ENCODE measurements around the gene ATRIP.
"Not testable (repeated sequence)": the region's sequence is repeated elsewhere in the genome, so short reads cannot be mapped to it uniquely, and the experiment has no call there.

Gene ATRIP

DNA sequence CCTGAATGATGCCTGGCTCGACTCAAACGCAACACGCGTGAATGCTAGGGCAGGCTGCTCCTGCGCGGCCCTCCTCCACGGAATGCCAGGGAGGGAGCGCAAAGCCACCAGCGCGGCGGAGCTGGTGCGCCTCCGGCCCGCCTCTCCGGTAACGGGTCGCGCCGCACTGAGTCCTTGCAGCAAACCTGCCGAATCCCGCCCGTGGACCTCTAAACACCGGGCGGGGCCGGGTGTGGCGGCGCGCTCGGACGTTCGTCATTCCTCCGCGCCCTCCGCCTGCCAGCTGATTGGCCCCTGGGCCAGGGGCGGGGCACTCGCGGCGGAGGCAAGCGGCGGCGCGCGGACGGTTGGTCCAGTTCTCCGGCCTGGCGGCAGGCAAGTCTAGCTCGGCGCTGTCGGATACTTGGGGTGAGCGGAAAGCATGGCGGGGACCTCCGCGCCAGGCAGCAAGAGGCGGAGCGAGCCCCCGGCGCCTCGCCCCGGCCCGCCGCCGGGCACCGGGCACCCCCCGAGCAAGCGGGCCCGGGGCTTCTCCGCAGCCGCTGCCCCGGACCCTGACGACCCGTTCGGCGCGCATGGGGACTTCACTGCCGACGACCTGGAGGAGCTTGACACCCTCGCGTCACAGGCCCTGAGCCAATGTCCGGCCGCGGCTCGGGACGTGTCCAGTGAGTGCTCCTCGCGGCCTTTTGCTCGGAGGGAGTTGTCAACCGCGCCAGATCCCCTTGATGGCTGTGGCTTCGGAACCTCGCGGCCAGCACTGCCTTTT is at the start of gene ATRIP:
Gene ATRIP, plus strand, starts transcription at position 313 of the 769 bp plus-strand sequence. Its CDS starts 109 bp downstream, at position 422.
- ChIA-PET CTCF (interaction anchor here (0.9 to 1.0 kb wide), 2 partner anchors 10 to 101 kb away, joined by 3 to 5 read pairs; no protein-coding TSS in a partner anchor), POLR2A (ENCODE audit: low non-redundant PET) (interaction anchor here (0.6 to 1.2 kb wide), 4 partner anchors 16 to 96 kb away, joined by 3 to 6 read pairs (median 4); no protein-coding TSS in a partner anchor)

DNA sequence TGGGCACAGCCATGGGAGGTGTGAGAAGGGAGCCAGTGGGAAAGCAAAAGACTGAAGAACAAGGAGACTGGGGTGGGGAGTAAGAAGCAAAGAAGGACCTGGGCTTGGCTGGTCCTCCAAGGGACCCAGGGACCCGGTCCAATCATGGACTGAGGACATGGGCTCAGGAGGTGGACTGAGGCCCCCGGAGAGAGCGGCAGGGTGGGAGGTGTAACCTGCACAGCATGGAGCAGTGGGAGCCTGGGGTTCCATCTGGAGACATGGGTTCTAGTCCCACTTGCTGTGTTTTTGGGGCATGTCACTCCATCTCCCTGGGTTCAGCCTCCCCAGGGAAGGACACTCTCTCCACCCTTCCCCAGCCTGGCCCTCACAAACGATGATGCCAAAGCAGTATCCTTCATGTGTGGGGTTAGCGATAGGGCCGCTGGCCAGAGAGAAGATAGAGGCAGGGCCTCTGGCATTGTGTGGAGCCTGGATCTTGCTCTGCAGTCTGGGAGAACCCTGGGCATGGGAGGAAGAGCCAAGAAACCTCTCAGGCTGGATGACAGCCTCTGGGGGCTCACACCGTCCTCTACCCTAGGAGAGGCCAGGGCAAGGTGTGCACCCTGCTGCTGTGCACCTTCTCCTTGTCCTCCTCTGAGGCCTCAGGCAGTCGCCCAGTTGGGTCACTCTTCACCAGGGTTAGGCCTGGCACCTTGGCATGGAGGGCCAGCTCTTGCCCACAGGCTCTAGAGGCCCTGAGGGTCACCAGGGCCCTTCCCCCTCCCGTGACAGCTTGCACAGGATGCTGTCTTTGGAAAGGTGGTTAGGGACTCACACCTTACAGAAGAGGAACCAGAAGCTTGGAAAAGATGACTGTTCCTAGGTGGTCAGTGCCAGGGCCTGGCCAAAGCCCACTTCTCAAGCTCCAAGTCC is 48.5 kb upstream of the ATRIP start:
- H3K27ac ChIP-seq: peak overlapping the region; percentile 99
- TF ChIP-seq, protein P1, sequence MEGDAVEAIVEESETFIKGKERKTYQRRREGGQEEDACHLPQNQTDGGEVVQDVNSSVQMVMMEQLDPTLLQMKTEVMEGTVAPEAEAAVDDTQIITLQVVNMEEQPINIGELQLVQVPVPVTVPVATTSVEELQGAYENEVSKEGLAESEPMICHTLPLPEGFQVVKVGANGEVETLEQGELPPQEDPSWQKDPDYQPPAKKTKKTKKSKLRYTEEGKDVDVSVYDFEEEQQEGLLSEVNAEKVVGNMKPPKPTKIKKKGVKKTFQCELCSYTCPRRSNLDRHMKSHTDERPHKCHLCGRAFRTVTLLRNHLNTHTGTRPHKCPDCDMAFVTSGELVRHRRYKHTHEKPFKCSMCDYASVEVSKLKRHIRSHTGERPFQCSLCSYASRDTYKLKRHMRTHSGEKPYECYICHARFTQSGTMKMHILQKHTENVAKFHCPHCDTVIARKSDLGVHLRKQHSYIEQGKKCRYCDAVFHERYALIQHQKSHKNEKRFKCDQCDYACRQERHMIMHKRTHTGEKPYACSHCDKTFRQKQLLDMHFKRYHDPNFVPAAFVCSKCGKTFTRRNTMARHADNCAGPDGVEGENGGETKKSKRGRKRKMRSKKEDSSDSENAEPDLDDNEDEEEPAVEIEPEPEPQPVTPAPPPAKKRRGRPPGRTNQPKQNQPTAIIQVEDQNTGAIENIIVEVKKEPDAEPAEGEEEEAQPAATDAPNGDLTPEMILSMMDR (conservative IDR thresholded peaks at IDR 0.05; ENCODE audit: low read depth): no peak
- no peak for DNase-seq (ENCODE audit: low spot score)
- CTCF ChIA-PET: interaction anchor here (5.9 kb wide), 1 partner anchor 38 kb away, joined by 68 read pairs; no protein-coding TSS in a partner anchor
- POLR2A ChIA-PET (ENCODE audit: low non-redundant PET): no interaction called here

More for the DNA sequence above, at the start of gene ATRIP:
- DNase-seq (ENCODE audit: low spot score): peak; percentile 86
- H3K27ac ChIP-seq: peak within 1 kb of the TSS; percentile 87
- TF ChIP-seq, protein P1 (conservative IDR thresholded peaks at IDR 0.05; ENCODE audit: low read depth): no peak

DNA sequence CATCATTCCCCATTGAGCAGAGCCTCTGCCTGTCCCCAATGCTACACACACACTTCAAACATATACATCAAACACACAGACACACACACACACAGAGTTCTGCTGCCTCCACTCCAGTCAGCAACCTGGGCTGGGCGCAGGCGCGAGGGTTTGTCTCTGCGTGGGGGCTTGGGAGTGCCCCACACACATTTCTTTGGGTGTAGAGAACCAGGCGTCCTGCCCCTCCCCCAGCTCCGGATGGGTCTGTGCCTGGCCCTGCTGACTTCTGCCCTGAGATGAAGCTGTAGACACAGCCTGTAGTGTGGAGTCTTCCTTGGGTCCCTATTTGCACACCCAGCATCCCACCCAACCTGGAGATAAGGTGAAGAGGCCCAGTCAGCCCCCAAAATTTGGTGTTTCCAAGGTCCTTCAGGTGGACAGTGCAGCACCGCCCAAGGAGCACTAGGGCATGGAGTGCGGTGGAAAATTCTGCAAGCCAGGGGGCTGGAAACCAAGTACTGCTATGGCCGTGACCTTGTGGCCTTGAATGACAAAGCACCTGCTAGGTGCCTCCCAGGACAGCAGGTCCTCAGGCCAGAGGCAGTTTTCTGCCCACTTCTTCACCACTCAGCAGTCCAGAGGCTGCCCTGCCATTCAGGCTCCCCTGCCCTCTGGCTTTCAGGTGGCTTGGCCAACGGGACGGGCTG is 47.7 kb upstream of the ATRIP start:
- peak overlapping the region; percentile 99 for H3K27ac ChIP-seq
- CTCF ChIA-PET: interaction anchor here (5.9 kb wide), 1 partner anchor 37 kb away, joined by 68 read pairs; no protein-coding TSS in a partner anchor
- POLR2A ChIA-PET (ENCODE audit: low non-redundant PET): interaction anchor here (1.0 kb wide), 1 partner anchor 37 kb away, joined by 3 read pairs; no protein-coding TSS in a partner anchor
- DNase-seq (ENCODE audit: low spot score): no peak
- TF ChIP-seq, protein P1 (conservative IDR thresholded peaks at IDR 0.05; ENCODE audit: low read depth): no peak

DNA sequence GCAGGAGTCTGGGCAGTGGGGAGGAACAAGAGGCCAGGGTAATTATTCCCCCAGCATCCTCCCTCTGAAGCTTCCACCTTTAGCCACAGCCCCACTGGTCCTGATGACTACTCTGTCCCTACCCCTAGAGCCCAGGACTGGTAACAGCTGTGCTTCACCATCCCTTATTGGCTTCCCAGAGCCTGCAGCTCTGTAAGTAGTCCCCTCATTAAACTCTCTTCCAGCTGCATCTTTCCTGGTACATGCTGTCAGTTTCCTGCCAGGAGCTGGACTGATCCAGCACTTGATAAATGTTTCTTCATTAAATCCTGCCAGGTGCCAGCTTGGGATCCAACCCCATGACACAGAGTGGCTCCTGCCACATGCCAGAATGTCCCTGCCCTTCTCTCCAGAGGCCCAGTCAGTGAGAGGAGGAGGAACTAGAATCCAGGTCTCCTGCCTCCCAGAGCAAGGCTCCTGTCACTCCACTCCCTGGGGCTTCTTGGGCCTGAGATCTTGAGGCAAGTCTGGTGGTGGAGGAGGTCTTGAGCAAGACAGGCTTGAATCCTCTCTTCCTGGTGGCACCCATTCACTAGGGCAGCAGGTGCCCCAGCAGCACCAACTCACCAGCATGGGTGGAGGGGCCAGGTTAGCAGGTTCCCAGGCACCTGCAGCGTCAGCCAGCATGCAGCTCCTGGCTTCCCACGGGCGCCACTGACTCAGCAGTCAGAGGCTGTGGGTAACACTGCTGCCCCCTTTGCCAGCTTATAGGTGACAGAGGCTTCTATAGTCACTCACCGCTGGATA is 47.0 kb upstream of the ATRIP start:
- TF ChIP-seq, protein P1 (conservative IDR thresholded peaks at IDR 0.05; ENCODE audit: low read depth): no peak
- ChIA-PET POLR2A (ENCODE audit: low non-redundant PET) (interaction anchor here (0.5 to 1.0 kb wide), 3 partner anchors 18 to 145 kb away, joined by 3 to 4 read pairs (median 3); no protein-coding TSS in a partner anchor), CTCF (interaction anchor here (0.6 to 5.9 kb wide), 4 partner anchors 37 to 126 kb away, joined by 3 to 68 read pairs (median 4); no protein-coding TSS in a partner anchor)
- peak overlapping the region; percentile 99 for H3K27ac ChIP-seq
- DNase-seq (ENCODE audit: low spot score): no peak

DNA sequence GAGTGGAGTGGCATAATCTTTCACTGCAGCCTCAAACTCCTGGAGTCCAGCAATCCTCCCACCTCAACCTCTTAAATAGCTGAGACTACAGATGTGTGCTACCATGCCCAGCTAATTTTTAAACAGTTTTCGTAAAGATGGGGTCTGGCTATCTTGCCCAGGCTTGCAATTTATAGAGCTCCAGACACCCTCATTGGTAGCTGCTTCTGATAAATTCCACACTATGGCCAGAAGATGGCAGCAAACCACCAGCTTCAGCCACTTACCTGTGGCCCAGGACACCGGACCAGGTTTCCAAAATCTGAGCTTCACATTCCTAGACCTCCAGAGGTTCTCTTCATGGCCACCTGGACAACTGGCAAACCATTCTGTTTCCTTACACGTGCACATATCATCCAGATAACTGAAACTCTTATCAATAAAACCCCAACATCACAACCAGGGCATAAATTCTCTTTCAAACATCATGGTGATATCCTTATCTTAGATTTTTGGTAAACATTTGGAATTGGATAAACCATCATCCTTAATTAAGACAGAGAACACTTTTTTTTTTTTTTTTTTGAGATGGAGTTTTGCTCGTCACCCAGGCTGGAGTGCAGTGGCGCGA is 45.6 kb upstream of the ATRIP start:
- TF ChIP-seq, protein P1 (conservative IDR thresholded peaks at IDR 0.05; ENCODE audit: low read depth): peak; percentile 78
- peak; percentile 68 for DNase-seq (ENCODE audit: low spot score)
- H3K27ac ChIP-seq: peak overlapping the region; percentile 99
- POLR2A ChIA-PET (ENCODE audit: low non-redundant PET): interaction anchor here (0.7 to 0.8 kb wide), 2 partner anchors 35 kb away, joined by 3 to 4 read pairs; no protein-coding TSS in a partner anchor
- CTCF ChIA-PET: interaction anchor here (0.5 to 5.9 kb wide), 13 partner anchors 15 to 201 kb away, joined by 3 to 68 read pairs (median 3); partner anchors contain the start of genes CCDC51 and TMA7

DNA sequence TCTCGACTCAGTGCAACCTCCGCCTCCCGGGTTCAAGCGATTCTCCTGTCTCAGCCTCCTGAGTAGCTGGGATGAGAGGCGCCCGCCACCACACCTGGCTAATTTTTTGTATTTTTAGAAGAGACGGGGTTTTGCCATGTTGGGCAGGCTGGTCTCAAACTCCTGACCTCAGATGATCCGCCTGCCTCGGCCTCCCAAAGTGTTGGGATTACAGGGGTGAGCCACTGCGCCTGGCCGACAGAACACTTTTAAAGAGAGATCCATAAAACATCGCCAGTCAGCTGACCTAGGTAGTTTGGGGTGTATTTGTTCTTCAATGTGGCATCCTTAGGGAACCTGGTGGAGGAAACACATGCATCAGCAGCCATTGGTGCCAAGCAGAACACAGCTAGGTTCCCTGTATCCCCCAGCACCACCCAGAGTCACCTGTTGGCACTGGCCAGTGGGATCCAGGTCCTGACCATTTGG is 45.1 kb upstream of the ATRIP start:
- peak overlapping the region; percentile 99 for H3K27ac ChIP-seq
- DNase-seq (ENCODE audit: low spot score): not testable (repeated sequence)
- POLR2A ChIA-PET (ENCODE audit: low non-redundant PET): interaction anchor here (0.8 kb wide), 1 partner anchor 35 kb away, joined by 4 read pairs; no protein-coding TSS in a partner anchor
- CTCF ChIA-PET: interaction anchor here (0.6 to 5.9 kb wide), 10 partner anchors 14 to 157 kb away, joined by 3 to 68 read pairs (median 3); partner anchors contain the start of genes CCDC51 and TMA7
